ENCODE data around the gene ZNRF3.

DNA sequence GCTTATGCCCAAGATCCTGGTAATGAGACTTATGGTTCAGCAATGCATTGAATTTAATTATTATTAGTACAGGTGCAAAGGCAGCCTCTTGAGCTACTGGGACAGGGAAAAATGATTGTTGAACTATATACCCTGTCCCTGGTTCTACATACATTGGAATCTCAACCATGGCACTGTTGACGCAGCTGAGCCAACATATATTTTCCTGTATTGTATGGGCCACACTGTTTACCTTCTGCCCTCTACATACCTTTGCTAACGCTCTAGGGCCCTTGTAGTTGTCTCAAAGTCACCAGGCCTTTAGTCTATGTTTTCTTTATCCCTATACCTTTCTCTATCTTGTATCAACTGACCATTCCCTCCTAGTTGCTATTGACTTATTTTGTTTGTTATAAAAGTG, 212.1 kb downstream of the ZNRF3 start:
- TF ChIP-seq, protein P1, sequence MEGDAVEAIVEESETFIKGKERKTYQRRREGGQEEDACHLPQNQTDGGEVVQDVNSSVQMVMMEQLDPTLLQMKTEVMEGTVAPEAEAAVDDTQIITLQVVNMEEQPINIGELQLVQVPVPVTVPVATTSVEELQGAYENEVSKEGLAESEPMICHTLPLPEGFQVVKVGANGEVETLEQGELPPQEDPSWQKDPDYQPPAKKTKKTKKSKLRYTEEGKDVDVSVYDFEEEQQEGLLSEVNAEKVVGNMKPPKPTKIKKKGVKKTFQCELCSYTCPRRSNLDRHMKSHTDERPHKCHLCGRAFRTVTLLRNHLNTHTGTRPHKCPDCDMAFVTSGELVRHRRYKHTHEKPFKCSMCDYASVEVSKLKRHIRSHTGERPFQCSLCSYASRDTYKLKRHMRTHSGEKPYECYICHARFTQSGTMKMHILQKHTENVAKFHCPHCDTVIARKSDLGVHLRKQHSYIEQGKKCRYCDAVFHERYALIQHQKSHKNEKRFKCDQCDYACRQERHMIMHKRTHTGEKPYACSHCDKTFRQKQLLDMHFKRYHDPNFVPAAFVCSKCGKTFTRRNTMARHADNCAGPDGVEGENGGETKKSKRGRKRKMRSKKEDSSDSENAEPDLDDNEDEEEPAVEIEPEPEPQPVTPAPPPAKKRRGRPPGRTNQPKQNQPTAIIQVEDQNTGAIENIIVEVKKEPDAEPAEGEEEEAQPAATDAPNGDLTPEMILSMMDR (IDR thresholded peaks at IDR 0.05) = no peak
- no peak for TF ChIP-seq POLR2A (IDR thresholded peaks at IDR 0.05)
